HepG2 (cell line): ENCODE results near the gene MED15. TPM values are rescaled to one million over a fixed set of nuclear protein-coding genes. Genes with fewer than 3 reads are reported as not detected.

Experiments
- ATAC-seq: fragments of 200-7000 bp; cut with Tn5 transposase; 3 replicates; pipeline ENCODE4 v1.9.1; 2020; ENCODE audit warnings: mild to moderate bottlenecking, moderate library complexity
- BruUV-seq: library from RNA; stranded (reverse); fragments of 400-500 nt; replicated peaks from 2 replicates; lab custom pipeline; 2021; lab: Mats Ljungman, UMichigan
- CTCF ChIA-PET: fragments of 300-600 bp; formaldehyde crosslinking; extraction: SDS; loops from one replicate; lab custom pipeline; 2021; ENCODE audit warnings: low total read pairs, inconsistent platforms, low intra/inter-chr PET ratio; lab: Yijun Ruan, JAX
- POLR2A ChIA-PET: fragments of 350-600 bp; sonication (Branson Sonifier 250); formaldehyde crosslinking; loops from one replicate; lab custom pipeline; 2020; ENCODE audit warnings: antibody characterized with exemption, inconsistent platforms; lab: Yijun Ruan, JAX
- DNase-seq: peaks from one replicate; pipeline ENCODE4 v3.0.0-alpha.2; 2015; ENCODE audit warnings: low spot score
- FAIRE-seq: peaks from 3 replicates; lab custom pipeline; 2011; peaks lifted over from hg19 to GRCh38; lab: Jason Lieb, UNC
- H2AFZ ChIP-seq: one replicate; pipeline ENCODE4 v1.6.1; 2011; ENCODE audit warnings: low read length, inconsistent platforms
- H3K27ac ChIP-seq: fragments of 300-600 bp; 3 replicates; pipeline ENCODE4 v1.8.0; 2011; ENCODE audit warnings: mixed run types, mild to moderate bottlenecking, mixed read lengths, low read length, inconsistent platforms; ENCODE audit not compliant: insufficient read depth; ENCODE audit errors: extremely low read length
- H3K27me3 ChIP-seq, 2 experiments: fragments of 200-600 bp in 1 of 2; 2 replicates in 1 of 2; 3 replicates in 1 of 2; pipeline versions ENCODE4 v1.6.0 to v1.8.0; 2011; ENCODE audit warnings: low read length in 2 of 2, mild to moderate bottlenecking in 2 of 2, moderate library complexity in 2 of 2, inconsistent platforms in 1 of 2; ENCODE audit not compliant: insufficient read depth in 2 of 2, control insufficient read depth in 1 of 2
- H3K36me3 ChIP-seq, 2 experiments: fragments of 200-600 bp in 1 of 2; replicated peaks in 1 of 2; 2 replicates in 1 of 2; 3 replicates in 1 of 2; pipeline versions ENCODE4 v1.5.1 to v1.8.0; 2011; ENCODE audit warnings: low read length in 2 of 2, inconsistent platforms in 1 of 2; ENCODE audit not compliant: insufficient read depth in 2 of 2, control insufficient read depth in 1 of 2
- H3K4me1 ChIP-seq: 2 replicates; pipeline ENCODE4 v1.5.1; 2012; ENCODE audit warnings: low read length, inconsistent platforms; ENCODE audit not compliant: insufficient read depth
- H3K4me2 ChIP-seq: 2 replicates; pipeline ENCODE4 v1.6.0; 2011; ENCODE audit warnings: low read depth, low read length, inconsistent platforms
- H3K4me3 ChIP-seq, 3 experiments: fragments of 200-600 bp in 1 of 3; sonication (generic), shearing (Covaris generic) in 1 of 3; replicated peaks in 1 of 3; 2 replicates each; pipeline ENCODE4 v1.5.1; 2011 to 2016; ENCODE audit warnings: low read length in 3 of 3, inconsistent platforms in 2 of 3, low read depth in 2 of 3, mild to moderate bottlenecking in 2 of 3, control low read depth in 1 of 3, mixed read lengths in 1 of 3; ENCODE audit not compliant: insufficient read depth in 1 of 3
- H3K79me2 ChIP-seq: one replicate; pipeline ENCODE4 v1.6.1; 2011; ENCODE audit warnings: low read length, inconsistent platforms; ENCODE audit not compliant: insufficient read depth
- H3K9ac ChIP-seq: 2 replicates; pipeline ENCODE4 v1.6.0; 2011; ENCODE audit warnings: mild to moderate bottlenecking, low read depth, low read length, inconsistent platforms; ENCODE audit not compliant: insufficient read depth
- H3K9me3 ChIP-seq: 2 replicates; pipeline ENCODE4 v1.5.1; 2012; ENCODE audit warnings: mild to moderate bottlenecking, low read length
- H4K20me1 ChIP-seq: 2 replicates; pipeline ENCODE4 v1.6.0; 2011; ENCODE audit warnings: inconsistent platforms, mild to moderate bottlenecking, low read length, moderate library complexity; ENCODE audit not compliant: insufficient read depth
- DMAP1 ChIP-seq: IDR thresholded peaks from 2 replicates; pipeline ENCODE4 v1.6.1; 2016
- GPN1 ChIP-seq: sonication (generic); formaldehyde crosslinking; IDR thresholded peaks from 2 replicates; pipeline ENCODE4 v1.5.1; 2020; ENCODE audit warnings: missing genetic modification reagents, borderline replicate concordance
- HOXA7 ChIP-seq: sonication (generic); formaldehyde crosslinking; IDR thresholded peaks from 2 replicates; pipeline ENCODE4 v1.8.1; 2022; ENCODE audit warnings: mild to moderate bottlenecking, missing genetic modification reagents, moderate library complexity
- MTA1 ChIP-seq: sonication (generic); formaldehyde crosslinking; IDR thresholded peaks from 2 replicates; pipeline ENCODE4 v1.4.0; 2020; ENCODE audit warnings: missing genetic modification reagents, mild to moderate bottlenecking, borderline replicate concordance
- NPAS2 ChIP-seq: sonication (generic); formaldehyde crosslinking; IDR thresholded peaks from 2 replicates; pipeline ENCODE4 v1.8.0; 2022; ENCODE audit warnings: mild to moderate bottlenecking, missing genetic modification reagents, borderline replicate concordance
- PTBP1 ChIP-seq: fragments of 200-400 bp; formaldehyde crosslinking; IDR thresholded peaks from 2 replicates; pipeline ENCODE4 v1.6.1; 2018; ENCODE audit warnings: low read length, low read depth; ENCODE audit not compliant: poor library complexity, severe bottlenecking
- REL ChIP-seq: sonication (generic); formaldehyde crosslinking; conservative IDR thresholded peaks from 2 replicates; pipeline ENCODE4 v1.8.0; 2022; ENCODE audit warnings: mild to moderate bottlenecking, missing genetic modification reagents, moderate library complexity
- RNF2 ChIP-seq: fragments of 450-650 bp; conservative IDR thresholded peaks from 2 replicates; pipeline ENCODE4 v1.6.1; 2016; ENCODE audit warnings: low read depth
- SMAD9 ChIP-seq: sonication (generic); formaldehyde crosslinking; IDR thresholded peaks from 2 replicates; pipeline ENCODE4 v1.5.1; 2020; ENCODE audit warnings: mild to moderate bottlenecking, missing genetic modification reagents
- ZNF180 ChIP-seq: sonication (generic); formaldehyde crosslinking; IDR thresholded peaks from 2 replicates; pipeline ENCODE4 v1.4.0; 2020; ENCODE audit warnings: low read depth, missing genetic modification reagents, borderline replicate concordance
- ZNF274 ChIP-seq: sonication (generic); formaldehyde crosslinking; IDR thresholded peaks from 2 replicates; pipeline ENCODE4 v1.5.1; 2020; ENCODE audit warnings: mild to moderate bottlenecking, missing genetic modification reagents
- ZNF672 ChIP-seq: sonication (generic); formaldehyde crosslinking; IDR thresholded peaks from 2 replicates; pipeline ENCODE4 v1.8.1; 2022; ENCODE audit warnings: missing genetic modification reagents
- WGBS: methylation state at CpG from one replicate; pipeline ENCODE4 v1.1.6; 2017; ENCODE audit warnings: low lambda C conversion rate; 5-methylcytosine and 5-hydroxymethylcytosine counted together
- in situ Hi-C: cut with HindIII; loops from 2 replicates; pipeline ENCODE4 v1.10.0; 2017; ENCODE audit warnings: low pct_unique_long_range_greater_than_20kb; ENCODE audit not compliant: extremely low pct_ligation_motif_present
- intact Hi-C: fragments of 100-400 bp; cut with micrococcal nuclease; formaldehyde crosslinking; loops from one replicate; pipeline ENCODE4 v1.10.0; 2022; ENCODE audit not compliant: unreplicated experiment
- polyA plus RNA-seq, 8 experiments: library from polyadenylated mRNA; depleted of rRNA in 3 of 8; stranded (reverse) in 7 of 8; unstranded in 1 of 8; fragments of >200 nt; fragmentation: Illumina TruSeq in 4 of 8; extraction: Trizol in 4 of 8; gene quantifications; 2 replicates each; pipeline versions ENCODE4 v1.2.1 to v1.2.3, GENCODE V29; 2011 to 2016; ENCODE audit warnings: low read depth in 4 of 8, missing spikeins in 1 of 8, mixed read lengths in 1 of 8; ENCODE audit not compliant: insufficient read depth in 1 of 8
- total RNA-seq, 5 experiments: library from RNA; depleted of rRNA; stranded (reverse); fragments of >200 nt; fragmentation: Illumina TruSeq; extraction: Trizol; gene quantifications; 2 replicates each; pipeline ENCODE4 v1.2.3, GENCODE V29; 2016; ENCODE audit warnings: low read depth in 1 of 5
- TF ChIP-seq, protein P1 (sequence below): sonication (generic); formaldehyde crosslinking; IDR thresholded peaks from 2 replicates; pipeline ENCODE4 v1.5.0; 2020; ENCODE audit warnings: mild to moderate bottlenecking, missing genetic modification reagents, borderline replicate concordance

The MED15 gene
- total and polyA plus RNA-seq, 2 of the 13 experiments (the other 11 are each of a cell fraction or from before 2014, with no cell fraction given) = 14.3 to 27.0 TPM

DNA sequence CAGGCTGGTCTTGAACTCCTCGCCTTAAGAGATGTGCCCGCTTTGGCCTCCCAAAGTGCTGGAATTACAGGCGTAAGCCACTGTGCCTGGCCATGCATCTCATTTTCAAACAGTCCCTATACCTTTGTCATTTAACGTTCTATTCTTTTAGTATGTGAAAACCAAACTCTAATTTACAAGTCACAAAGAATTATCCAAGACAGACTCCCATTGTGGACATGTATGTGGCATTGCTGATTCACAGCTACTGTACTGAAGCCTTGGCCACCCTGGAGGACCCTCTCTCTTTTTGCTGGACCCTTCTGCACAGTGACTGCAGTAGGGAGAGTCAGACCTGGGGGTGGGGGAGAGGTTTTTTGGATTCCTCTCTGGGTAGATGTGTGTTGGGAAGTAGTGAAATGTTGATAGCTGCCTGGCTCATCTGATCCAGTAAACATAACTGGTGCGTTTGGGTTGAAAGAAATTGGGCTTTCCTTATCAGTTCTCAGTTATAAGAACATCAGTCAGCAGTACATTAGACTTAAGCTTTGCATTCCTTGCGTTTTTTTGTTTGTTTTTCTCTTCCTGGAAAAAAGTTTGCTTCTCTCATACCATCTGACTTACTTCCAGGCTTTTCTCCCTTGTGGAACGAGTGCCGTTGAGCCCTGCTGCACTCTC is 65.9 kb downstream of the MED15 start:
- Histone ChIP-seq H3K4me1 (no peaks in the 10 kb centered on the region), H4K20me1 (peaks cover 3% of the 10 kb centered on the region; the same call in 1 of the 2 replicates), H3K9ac (no peak overlapping the region), H3K4me3 (no peak overlapping the region), H3K27me3 (no peaks in the 10 kb centered on the region), H3K9me3 (no peaks in the 10 kb centered on the region), H3K27ac (no peak overlapping the region), H3K4me2 (no peak overlapping the region), H2AFZ (no peak overlapping the region), H3K79me2 (no peaks in the 10 kb centered on the region), H3K36me3 (peaks cover 44 to 85% of the 10 kb centered on the region in 2 experiments)
- FAIRE-seq = no peak
- no TSS peak for BruUV-seq
- 94% methylated on average over 7 of the region's 8 CpGs for WGBS
- intact Hi-C loops (no loop called here), in situ Hi-C loops (loop anchor here (10.0 kb wide), 2 partner anchors 61 to 159 kb away; no protein-coding TSS in a partner anchor)
- POLR2A ChIA-PET = no interaction called here
- no peak for ATAC-seq
- CTCF ChIA-PET = no interaction called here
- TF ChIP-seq ZNF274 (no peak), HOXA7 (no peak), REL (CRISPR knock-in tag) (no peak), RNF2 (no peak), NPAS2 (CRISPR knock-in tag) (no peak), PTBP1 (no peak), DMAP1 (CRISPR knock-in tag) (no peak), ZNF180 (CRISPR knock-in tag) (no peak), SMAD9 (CRISPR knock-in tag) (no peak), MTA1 (CRISPR knock-in tag) (no peak), GPN1 (CRISPR knock-in tag) (no peak), ZNF672 (CRISPR knock-in tag) (no peak)
- TF ChIP-seq, protein P1, sequence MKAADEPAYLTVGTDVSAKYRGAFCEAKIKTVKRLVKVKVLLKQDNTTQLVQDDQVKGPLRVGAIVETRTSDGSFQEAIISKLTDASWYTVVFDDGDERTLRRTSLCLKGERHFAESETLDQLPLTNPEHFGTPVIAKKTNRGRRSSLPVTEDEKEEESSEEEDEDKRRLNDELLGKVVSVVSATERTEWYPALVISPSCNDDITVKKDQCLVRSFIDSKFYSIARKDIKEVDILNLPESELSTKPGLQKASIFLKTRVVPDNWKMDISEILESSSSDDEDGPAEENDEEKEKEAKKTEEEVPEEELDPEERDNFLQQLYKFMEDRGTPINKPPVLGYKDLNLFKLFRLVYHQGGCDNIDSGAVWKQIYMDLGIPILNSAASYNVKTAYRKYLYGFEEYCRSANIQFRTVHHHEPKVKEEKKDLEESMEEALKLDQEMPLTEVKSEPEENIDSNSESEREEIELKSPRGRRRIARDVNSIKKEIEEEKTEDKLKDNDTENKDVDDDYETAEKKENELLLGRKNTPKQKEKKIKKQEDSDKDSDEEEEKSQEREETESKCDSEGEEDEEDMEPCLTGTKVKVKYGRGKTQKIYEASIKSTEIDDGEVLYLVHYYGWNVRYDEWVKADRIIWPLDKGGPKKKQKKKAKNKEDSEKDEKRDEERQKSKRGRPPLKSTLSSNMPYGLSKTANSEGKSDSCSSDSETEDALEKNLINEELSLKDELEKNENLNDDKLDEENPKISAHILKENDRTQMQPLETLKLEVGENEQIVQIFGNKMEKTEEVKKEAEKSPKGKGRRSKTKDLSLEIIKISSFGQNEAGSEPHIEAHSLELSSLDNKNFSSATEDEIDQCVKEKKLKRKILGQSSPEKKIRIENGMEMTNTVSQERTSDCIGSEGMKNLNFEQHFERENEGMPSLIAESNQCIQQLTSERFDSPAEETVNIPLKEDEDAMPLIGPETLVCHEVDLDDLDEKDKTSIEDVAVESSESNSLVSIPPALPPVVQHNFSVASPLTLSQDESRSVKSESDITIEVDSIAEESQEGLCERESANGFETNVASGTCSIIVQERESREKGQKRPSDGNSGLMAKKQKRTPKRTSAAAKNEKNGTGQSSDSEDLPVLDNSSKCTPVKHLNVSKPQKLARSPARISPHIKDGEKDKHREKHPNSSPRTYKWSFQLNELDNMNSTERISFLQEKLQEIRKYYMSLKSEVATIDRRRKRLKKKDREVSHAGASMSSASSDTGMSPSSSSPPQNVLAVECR = no peak
- DNase-seq = no peak
